ENCODE results near the gene SMYD3.
"Not testable (repeated sequence)": the region's sequence is repeated elsewhere in the genome, so short reads cannot be mapped to it uniquely, and the experiment has no call there.

Gene SMYD3

DNA sequence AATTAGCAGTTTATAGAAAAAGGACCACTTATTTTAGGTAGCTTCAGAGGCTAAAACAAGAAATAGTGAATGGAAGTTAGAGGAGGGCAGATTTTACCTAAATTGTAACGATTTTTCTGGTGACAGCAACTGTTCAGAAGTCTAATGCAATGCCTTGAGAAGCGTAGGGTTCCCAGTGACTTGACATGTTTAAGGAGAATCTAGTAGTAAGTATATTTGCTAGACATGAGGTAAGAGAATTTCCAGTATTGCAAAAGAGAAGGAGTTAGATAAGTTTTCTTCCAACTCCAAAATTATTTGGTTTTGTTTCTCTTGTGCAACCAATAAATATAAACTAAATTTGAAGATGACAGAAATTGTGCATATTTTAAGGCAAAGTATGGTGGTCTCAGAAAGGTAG, 140.0 kb downstream of the SMYD3 start:
- in situ Hi-C loops (cut with MboI; ENCODE audit: low sequenced_read_pairs): no loop called here

- in situ Hi-C loops (cut with MboI; ENCODE audit: low sequenced_read_pairs): no loop called here
These were observed 141.4 kb downstream of the SMYD3 start for GRCh38 chr1:246365708-246366107.

- in situ Hi-C loops (cut with MboI; ENCODE audit: low sequenced_read_pairs): no loop called here
These were observed 142.6 kb downstream of the SMYD3 start for GRCh38 chr1:246364415-246364941.

DNA sequence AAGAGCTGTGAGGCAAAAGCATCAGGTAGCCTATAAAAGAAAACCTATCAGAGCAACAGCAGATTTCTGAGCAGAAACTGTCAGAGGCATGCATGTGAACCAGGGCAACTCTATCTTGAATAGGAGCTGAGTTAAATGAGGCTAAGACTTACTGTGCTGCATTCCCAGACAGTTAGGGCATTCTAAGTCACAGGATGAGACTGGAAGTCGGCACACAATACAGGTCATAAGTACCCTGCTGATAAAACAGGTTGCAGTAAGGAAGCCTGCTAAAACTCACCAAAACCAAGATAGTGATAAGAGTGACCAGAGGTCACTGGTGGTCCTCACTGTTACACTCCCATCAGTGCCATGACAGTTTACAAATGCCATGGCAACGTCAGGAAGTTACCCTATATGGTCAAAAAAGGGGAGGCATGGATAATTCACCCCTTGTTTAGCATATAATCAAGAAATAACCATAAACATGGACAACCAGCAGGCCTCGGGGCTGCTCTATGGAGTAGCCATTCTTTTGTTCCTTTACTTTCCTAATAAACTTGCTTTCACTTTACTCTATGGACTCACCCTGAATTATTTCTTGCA, 150.0 kb downstream of the SMYD3 start:
- in situ Hi-C loops (cut with MboI; ENCODE audit: low sequenced_read_pairs): not testable (repeated sequence)

GRCh38 chr1:246355411-246356230, 151.5 kb downstream of the SMYD3 start:
- in situ Hi-C loops (cut with MboI; ENCODE audit: low sequenced_read_pairs): no loop called here

DNA sequence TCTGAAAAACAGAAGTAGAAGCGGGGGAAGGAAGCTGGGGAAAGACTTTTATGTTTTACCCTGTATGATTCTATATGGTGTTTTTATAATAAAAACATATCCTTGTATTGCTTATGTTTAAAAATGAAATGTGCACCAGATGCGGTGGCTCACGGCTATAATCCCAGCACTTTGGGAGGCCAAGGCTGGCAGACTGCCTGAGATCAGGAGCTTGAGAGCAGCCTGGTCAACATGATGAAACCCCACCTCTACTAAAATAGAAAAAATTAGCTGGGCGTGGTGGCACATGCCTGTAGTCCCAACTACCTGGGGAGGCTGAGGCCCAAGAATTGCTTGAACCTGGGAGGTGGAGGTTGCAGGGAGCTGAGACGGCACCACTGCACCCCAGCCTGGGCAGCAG, 155.4 kb downstream of the SMYD3 start:
- in situ Hi-C loops (cut with MboI; ENCODE audit: low sequenced_read_pairs): no loop called here

DNA sequence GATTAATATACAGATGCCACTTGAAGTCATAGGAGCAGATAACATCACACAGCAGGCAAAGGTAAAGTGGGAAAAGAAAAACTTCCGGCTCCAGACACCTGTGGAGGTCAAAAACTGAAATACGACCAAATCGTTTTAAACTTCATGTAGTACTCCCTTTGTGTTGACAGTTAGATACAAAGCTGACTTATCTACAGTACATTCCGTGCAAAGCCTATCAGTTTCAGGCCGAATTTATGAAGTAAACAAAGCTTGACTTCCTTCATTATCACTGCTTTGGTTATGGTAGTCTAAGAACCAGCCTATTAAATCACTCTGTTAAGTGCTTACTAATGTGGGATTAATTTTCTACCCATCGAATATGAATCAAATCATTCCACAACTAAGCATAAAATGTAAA, 156.3 kb downstream of the SMYD3 start:
- in situ Hi-C loops (cut with MboI; ENCODE audit: low sequenced_read_pairs): no loop called here

- in situ Hi-C loops (cut with MboI; ENCODE audit: low sequenced_read_pairs): no loop called here
These were observed 163.1 kb downstream of the SMYD3 start for GRCh38 chr1:246343937-246344336.

- in situ Hi-C loops (cut with MboI; ENCODE audit: low sequenced_read_pairs): no loop called here
These were observed 163.8 kb downstream of the SMYD3 start for GRCh38 chr1:246343251-246343650.

DNA sequence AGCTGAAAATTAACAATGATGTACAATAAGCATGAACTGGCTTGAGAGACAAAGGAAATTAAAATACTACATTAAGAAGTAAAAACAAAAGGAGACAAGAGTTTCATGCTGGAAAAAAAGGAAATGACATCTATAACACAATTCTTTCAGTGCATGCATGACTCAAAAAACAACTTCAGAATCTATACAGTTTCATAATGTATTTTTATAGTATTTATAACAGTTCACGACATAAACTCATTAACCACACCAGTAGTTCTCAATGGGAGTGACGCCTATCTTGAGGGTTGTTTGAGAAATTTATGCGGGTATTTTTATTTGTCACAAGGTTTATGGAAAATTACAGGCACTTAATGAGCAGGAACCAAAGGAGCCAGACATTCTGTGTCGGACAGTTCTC, 168.5 kb downstream of the SMYD3 start:
- in situ Hi-C loops (cut with MboI; ENCODE audit: low sequenced_read_pairs): no loop called here

DNA sequence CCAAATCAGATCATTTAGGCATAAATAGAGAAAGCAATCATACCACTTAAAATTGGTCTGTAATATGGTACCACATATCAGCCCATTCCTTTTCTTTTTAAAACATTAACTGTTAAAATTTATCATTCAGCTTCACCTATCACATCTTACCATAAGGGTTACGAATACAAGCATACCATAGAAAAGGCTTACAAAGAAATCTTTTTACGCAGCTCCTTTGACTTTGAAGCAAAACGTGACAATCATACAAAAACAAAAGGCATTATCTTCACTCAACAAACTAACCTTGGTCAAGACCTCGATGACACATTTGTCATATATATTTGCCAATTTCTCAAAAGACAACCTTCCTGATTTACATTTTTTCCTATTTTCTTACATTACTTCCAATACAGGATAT, 169.0 kb downstream of the SMYD3 start:
- in situ Hi-C loops (cut with MboI; ENCODE audit: low sequenced_read_pairs): no loop called here

- in situ Hi-C loops (cut with MboI; ENCODE audit: low sequenced_read_pairs): no loop called here
These were observed 171.9 kb downstream of the SMYD3 start for GRCh38 chr1:246335151-246335550.

DNA sequence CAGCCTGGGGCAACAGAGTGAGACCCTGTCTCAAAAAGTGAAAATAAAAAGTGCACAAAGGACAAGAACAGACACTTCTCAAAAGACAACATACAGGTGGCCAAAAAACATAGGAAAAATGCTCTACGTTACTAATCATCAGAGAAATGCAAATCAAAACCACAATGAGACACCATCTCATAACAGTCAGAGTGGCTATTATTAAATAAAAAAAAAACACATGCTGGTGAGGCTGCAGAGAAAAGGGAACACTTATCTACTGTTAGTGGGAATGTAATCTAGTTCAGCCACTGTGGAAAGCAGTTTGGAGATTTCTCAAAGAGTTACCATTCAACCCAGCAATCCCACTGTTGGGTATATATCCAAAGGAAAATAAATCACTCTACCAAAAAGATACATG, 173.2 kb downstream of the SMYD3 start:
- in situ Hi-C loops (cut with MboI; ENCODE audit: low sequenced_read_pairs): no loop called here

DNA sequence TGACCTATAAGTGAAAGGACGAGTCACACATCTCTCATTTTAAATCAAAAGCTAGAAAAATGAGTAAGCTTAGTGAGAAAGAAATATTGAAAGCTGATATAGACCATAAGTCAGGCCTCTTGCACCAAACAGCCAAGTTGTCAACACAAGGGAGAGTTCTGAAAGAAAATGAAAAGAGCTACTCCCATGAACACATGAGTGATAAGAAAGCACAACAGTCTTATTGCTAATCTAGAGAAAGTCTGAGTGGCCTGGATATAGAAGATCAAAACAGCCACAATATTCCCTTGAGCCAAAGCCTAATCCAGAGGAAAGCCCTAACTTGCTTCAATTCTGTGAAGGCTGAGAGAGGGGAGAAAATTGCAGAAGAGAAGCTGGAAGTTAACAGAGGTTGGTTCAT, 175.0 kb downstream of the SMYD3 start:
- in situ Hi-C loops (cut with MboI; ENCODE audit: low sequenced_read_pairs): no loop called here

- in situ Hi-C loops (cut with MboI; ENCODE audit: low sequenced_read_pairs): no loop called here
These were observed 177.2 kb downstream of the SMYD3 start for GRCh38 chr1:246329900-246330299.

DNA sequence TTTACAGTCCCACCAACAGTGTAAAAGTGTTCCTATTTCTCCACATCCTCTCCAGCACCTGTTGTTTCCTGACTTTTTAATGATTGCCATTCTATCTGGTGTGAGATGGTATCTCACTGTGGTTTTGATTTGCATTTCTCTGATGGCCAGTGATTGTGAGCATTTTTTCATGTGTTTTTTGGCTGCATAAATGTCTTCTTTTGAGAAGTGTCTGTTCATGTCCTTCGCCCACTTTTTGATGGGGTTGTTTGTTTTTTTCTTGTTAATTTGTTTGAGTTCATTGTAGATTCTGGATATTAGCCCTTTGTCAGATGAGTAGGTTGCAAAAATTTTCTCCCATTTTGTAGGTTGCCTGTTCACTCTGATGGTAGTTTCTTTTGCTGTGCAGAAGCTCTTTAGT, 177.8 kb downstream of the SMYD3 start:
- in situ Hi-C loops (cut with MboI; ENCODE audit: low sequenced_read_pairs): not testable (repeated sequence)

DNA sequence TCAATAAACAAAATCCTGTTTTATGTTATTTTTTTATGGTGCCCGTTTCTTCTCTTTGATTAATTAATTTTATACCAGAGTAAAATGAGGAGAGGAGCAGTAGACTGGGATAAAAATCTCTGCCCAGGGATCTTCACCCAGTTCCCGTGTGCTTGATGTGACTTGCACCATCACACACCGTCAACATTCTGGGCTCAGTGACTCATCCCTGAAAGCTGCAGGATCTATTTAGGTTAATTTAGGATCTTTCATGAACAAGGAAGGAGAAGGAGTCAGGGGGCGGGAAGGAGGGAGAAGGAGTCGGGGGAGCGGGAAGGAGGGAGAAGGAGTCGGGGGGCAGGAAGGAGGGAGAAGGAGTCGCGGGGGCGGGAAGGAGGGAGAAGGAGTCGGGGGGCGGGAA, 182.4 kb downstream of the SMYD3 start:
- in situ Hi-C loops (cut with MboI; ENCODE audit: low sequenced_read_pairs): no loop called here

DNA sequence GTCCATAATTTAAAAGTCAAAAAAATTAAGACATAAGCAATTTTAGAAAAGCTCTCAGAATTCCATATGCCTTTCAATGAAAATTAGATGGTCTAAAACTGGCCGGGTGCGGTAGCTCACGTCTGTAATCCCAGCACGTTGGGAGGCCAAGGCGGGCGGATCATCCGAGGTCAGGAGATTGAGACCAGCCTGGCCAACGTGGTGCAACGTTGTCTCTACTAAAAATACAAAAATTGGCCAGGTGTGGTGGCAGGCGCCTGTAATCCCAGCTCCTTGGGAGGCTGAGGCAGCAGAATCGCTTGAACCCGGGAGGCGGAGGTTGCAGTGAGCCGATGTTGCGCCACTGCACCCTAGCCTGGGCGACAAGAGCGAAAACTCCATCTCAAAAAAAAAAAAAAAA, 183.0 kb downstream of the SMYD3 start:
- in situ Hi-C loops (cut with MboI; ENCODE audit: low sequenced_read_pairs): not testable (repeated sequence)

DNA sequence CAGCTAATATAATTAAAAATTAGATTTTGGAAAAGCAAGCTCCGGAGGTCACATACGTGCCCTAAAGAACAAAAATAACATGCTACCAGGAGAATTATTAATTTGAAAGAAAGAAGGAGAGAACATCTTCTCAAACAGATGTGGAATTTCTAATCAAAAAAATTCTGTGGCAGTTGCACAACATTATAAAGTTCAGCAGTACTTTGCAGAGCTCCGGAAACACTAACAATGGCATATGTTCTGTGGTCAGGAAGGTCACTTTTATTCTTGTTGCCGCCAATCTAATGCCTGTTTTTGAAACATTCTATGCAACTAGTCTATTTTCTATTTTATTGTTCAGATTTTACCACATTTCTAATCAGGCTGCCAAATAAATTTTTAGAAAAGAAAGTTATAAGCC, 186.8 kb downstream of the SMYD3 start:
- in situ Hi-C loops (cut with MboI; ENCODE audit: low sequenced_read_pairs): no loop called here

- in situ Hi-C loops (cut with MboI; ENCODE audit: low sequenced_read_pairs): no loop called here
These were observed 187.9 kb downstream of the SMYD3 start for GRCh38 chr1:246319083-246319714.

GRCh38 chr1:246318622-246319021, 188.5 kb downstream of the SMYD3 start:
- in situ Hi-C loops (cut with MboI; ENCODE audit: low sequenced_read_pairs): no loop called here

- in situ Hi-C loops (cut with MboI; ENCODE audit: low sequenced_read_pairs): no loop called here
These were observed 189.1 kb downstream of the SMYD3 start for GRCh38 chr1:246318036-246318359.

All from HL-60/S4 (cell line).